ENCODE data around the gene THOC2.
"Not testable (repeated sequence)": the region's sequence is repeated elsewhere in the genome, so short reads cannot be mapped to it uniquely, and the experiment has no call there.

Gene THOC2

DNA sequence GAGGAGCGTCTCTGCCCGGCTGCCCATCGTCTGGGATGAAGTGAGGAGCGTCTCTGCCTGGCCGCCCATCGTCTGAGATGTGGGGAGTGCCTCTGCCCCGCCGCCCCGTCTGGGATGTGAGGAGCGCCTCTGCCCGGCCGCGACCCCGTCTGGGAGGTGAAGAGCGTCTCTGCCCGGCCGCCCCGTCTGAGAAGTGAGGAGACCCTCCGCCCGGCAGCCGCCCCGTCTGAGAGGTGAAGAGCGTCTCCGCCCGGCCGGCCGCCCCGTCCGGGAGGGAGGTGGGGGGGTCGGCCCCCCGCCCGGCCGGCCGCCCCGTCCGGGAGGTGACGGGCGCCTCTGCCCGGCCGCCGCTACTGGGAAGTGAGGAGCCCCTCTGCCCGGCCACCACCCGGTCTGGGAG, 1.2 kb upstream of the THOC2 start:
- not testable (repeated sequence) for H3K4me3 ChIP-seq (ENCODE audit: low read depth, low read length); H3K27ac ChIP-seq (ENCODE audit: low read depth, low read length); H2AFZ ChIP-seq (ENCODE audit: low read length, unreplicated experiment); H3K36me3 ChIP-seq (ENCODE audit: insufficient read depth, low read length); H3K27me3 ChIP-seq (ENCODE audit: insufficient read depth, low read length)
- H3K4me1 ChIP-seq (ENCODE audit: control insufficient read depth, insufficient read depth, low read length, unreplicated experiment): peaks cover 17% of the 10 kb centered on the region
- H3K79me2 ChIP-seq (ENCODE audit: control insufficient read depth, insufficient read depth, low read length, unreplicated experiment): peaks cover 37% of the 10 kb centered on the region

GRCh38 chrX:123731987-123732669, 724 bp downstream of the THOC2 start:
- Histone ChIP-seq H3K79me2 (ENCODE audit: control insufficient read depth, insufficient read depth, low read length, unreplicated experiment) (peaks cover 54% of the 10 kb centered on the region), H3K4me3 (ENCODE audit: low read depth, low read length) (peak overlapping the region; percentile 98), H2AFZ (ENCODE audit: low read length, unreplicated experiment) (peak overlapping the region; percentile 68), H3K27me3 (ENCODE audit: insufficient read depth, low read length) (no peaks in the 10 kb centered on the region), H3K4me1 (ENCODE audit: control insufficient read depth, insufficient read depth, low read length, unreplicated experiment) (peaks cover 17% of the 10 kb centered on the region), H3K36me3 (ENCODE audit: insufficient read depth, low read length) (no peaks in the 10 kb centered on the region), H3K27ac (ENCODE audit: low read depth, low read length) (peak overlapping the region; percentile 88)

GRCh38 chrX:123731258-123731986, 1.4 kb downstream of the THOC2 start:
- Histone ChIP-seq H3K36me3 (ENCODE audit: insufficient read depth, low read length) (no peaks in the 10 kb centered on the region), H3K4me1 (ENCODE audit: control insufficient read depth, insufficient read depth, low read length, unreplicated experiment) (peaks cover 12% of the 10 kb centered on the region), H3K4me3 (ENCODE audit: low read depth, low read length) (peak overlapping the region; percentile 98)

DNA sequence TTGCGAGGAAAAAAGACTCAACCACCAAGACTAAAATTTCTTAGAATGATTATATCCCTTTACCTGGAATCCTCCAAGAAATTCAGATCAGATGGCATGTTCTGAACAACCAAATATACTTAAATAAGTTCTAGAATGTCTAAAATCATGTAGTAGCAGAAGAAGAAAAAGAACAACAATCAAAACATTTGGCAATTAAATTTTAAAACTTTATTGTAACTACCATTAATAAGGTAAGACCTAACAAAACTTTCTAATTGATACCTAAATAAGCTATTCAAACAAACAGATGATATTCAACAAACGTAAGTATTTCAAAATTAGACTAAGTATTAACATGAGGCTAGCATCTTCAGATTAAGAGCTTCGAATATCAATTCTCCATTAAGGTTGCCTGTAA, 4.3 kb downstream of the THOC2 start:
- Histone ChIP-seq H3K4me3 (ENCODE audit: low read depth, low read length) (no peak overlapping the region), H3K79me2 (ENCODE audit: control insufficient read depth, insufficient read depth, low read length, unreplicated experiment) (peaks cover 88% of the 10 kb centered on the region), H2AFZ (ENCODE audit: low read length, unreplicated experiment) (no peak overlapping the region), H3K4me1 (ENCODE audit: control insufficient read depth, insufficient read depth, low read length, unreplicated experiment) (peaks cover 10% of the 10 kb centered on the region), H3K27ac (ENCODE audit: low read depth, low read length) (no peak overlapping the region), H3K27me3 (ENCODE audit: insufficient read depth, low read length) (no peaks in the 10 kb centered on the region), H3K36me3 (ENCODE audit: insufficient read depth, low read length) (no peaks in the 10 kb centered on the region)

More at GRCh38 chrX:123731258-123731986, 1.4 kb downstream of the THOC2 start:
- Histone ChIP-seq H3K79me2 (ENCODE audit: control insufficient read depth, insufficient read depth, low read length, unreplicated experiment) (peaks cover 60% of the 10 kb centered on the region), H3K27ac (ENCODE audit: low read depth, low read length) (peak overlapping the region; percentile 88), H3K27me3 (ENCODE audit: insufficient read depth, low read length) (no peaks in the 10 kb centered on the region), H2AFZ (ENCODE audit: low read length, unreplicated experiment) (no peak overlapping the region)

DNA sequence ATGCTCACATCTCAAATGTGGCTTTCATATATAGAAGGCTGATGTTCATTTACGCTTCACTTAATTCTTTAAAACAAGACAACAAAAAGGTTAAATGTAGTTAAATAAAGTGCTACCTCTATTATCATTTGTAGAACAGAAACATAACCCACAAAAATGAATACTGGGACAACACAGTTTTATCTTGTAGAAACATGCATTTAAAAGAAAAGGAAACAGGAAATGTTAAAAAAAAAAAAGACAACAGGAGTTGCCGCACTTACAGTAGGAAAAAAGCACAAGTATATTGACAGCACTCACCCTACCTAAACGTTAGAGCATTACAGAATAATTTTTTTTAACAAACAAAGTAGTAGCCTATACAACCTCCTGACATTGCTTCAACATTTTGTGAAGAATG, 4.8 kb downstream of the THOC2 start:
- Histone ChIP-seq H2AFZ (ENCODE audit: low read length, unreplicated experiment) (no peak overlapping the region), H3K27me3 (ENCODE audit: insufficient read depth, low read length) (no peaks in the 10 kb centered on the region), H3K27ac (ENCODE audit: low read depth, low read length) (no peak overlapping the region)

DNA sequence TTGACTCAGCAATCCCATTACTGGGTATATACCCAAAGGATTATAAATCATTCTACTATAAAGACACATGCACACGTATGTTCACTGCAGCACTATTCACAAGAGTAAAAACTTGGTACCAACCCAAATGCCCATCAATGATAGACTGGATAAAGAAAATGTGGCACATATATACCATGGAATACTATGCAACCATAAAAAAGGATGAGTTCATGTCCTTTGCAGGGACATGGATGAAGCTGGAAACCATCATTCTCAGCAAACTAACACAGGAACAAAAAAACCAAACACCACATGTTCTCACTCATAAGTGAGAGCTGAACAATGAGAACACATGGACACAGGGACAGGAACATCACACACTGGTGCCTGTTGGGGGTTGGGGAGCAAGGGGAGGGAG, 10.7 kb downstream of the THOC2 start:
- not testable (repeated sequence) for H3K27me3 ChIP-seq (ENCODE audit: insufficient read depth, low read length); H3K36me3 ChIP-seq (ENCODE audit: insufficient read depth, low read length); H3K4me1 ChIP-seq (ENCODE audit: control insufficient read depth, insufficient read depth, low read length, unreplicated experiment); H3K4me3 ChIP-seq (ENCODE audit: low read depth, low read length); H2AFZ ChIP-seq (ENCODE audit: low read length, unreplicated experiment); H3K27ac ChIP-seq (ENCODE audit: low read depth, low read length)
- peaks cover 86% of the 10 kb centered on the region for H3K79me2 ChIP-seq (ENCODE audit: control insufficient read depth, insufficient read depth, low read length, unreplicated experiment)

More for the DNA sequence above, 4.8 kb downstream of the THOC2 start:
- Histone ChIP-seq H3K79me2 (ENCODE audit: control insufficient read depth, insufficient read depth, low read length, unreplicated experiment) (peaks cover 93% of the 10 kb centered on the region), H3K4me1 (ENCODE audit: control insufficient read depth, insufficient read depth, low read length, unreplicated experiment) (peaks cover 10% of the 10 kb centered on the region), H3K4me3 (ENCODE audit: low read depth, low read length) (no peak overlapping the region), H3K36me3 (ENCODE audit: insufficient read depth, low read length) (no peaks in the 10 kb centered on the region)

GRCh38 chrX:123720486-123720885, 12.4 kb downstream of the THOC2 start:
- H3K4me3 ChIP-seq (ENCODE audit: low read depth, low read length): no peak overlapping the region
- H3K4me1 ChIP-seq (ENCODE audit: control insufficient read depth, insufficient read depth, low read length, unreplicated experiment): no peaks in the 10 kb centered on the region
- no peaks in the 10 kb centered on the region for H3K36me3 ChIP-seq (ENCODE audit: insufficient read depth, low read length)
- peaks cover 81% of the 10 kb centered on the region for H3K79me2 ChIP-seq (ENCODE audit: control insufficient read depth, insufficient read depth, low read length, unreplicated experiment)
- H3K27me3 ChIP-seq (ENCODE audit: insufficient read depth, low read length): no peaks in the 10 kb centered on the region
- no peak overlapping the region for H2AFZ ChIP-seq (ENCODE audit: low read length, unreplicated experiment)
- H3K27ac ChIP-seq (ENCODE audit: low read depth, low read length): no peak overlapping the region

DNA sequence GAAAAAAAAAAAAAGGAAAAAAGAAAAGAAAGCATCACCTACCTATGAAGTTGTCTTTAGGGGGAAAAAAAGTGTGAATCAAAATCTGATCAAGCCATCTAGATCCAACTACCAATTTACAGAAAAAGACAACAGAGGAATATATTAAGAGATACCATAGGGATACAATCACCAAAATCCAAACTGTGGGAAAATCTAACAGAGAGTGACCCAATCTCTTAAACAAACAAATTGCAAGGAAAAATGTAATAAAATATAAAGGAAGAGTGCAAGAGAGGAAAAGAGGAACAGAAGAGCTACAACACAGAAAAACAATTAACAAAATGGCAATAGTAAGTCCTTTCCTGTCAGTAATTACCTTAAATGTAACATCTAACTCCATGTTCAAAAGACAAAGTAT, 19.0 kb downstream of the THOC2 start:
- no peaks in the 10 kb centered on the region for H3K4me1 ChIP-seq (ENCODE audit: control insufficient read depth, insufficient read depth, low read length, unreplicated experiment)
- 0 out of 2 replicates have a peak, but pooled peaks cover 5% of the 10 kb centered on the region for H3K36me3 ChIP-seq (ENCODE audit: insufficient read depth, low read length)
- H2AFZ ChIP-seq (ENCODE audit: low read length, unreplicated experiment): no peak overlapping the region
- no peak overlapping the region for H3K4me3 ChIP-seq (ENCODE audit: low read depth, low read length)
- H3K27me3 ChIP-seq (ENCODE audit: insufficient read depth, low read length): no peaks in the 10 kb centered on the region
- peaks cover 67% of the 10 kb centered on the region for H3K79me2 ChIP-seq (ENCODE audit: control insufficient read depth, insufficient read depth, low read length, unreplicated experiment)
- no peak overlapping the region for H3K27ac ChIP-seq (ENCODE audit: low read depth, low read length)

DNA sequence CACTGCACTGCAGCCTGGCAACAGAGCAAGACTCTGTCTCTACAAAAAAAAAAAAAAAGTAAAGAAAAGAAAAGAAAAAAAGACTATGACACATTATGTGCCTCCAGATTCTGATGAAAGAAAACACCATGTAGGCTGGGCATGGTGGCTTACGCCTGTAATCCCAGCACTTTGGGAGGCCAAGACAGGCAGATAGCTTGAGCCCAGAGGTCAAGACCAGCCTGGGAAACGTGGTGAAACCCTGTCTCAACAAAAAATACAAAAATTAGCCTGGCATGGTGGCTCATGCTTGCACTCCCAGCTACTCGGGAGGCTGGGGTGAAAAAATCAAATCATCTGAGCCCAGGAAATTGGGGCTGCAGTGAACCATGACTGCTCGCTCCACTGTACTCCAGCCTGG, 19.4 kb downstream of the THOC2 start:
- H3K4me1 ChIP-seq (ENCODE audit: control insufficient read depth, insufficient read depth, low read length, unreplicated experiment): no peaks in the 10 kb centered on the region
- H3K27ac ChIP-seq (ENCODE audit: low read depth, low read length): no peak overlapping the region
- H3K36me3 ChIP-seq (ENCODE audit: insufficient read depth, low read length): 0 out of 2 replicates have a peak, but pooled peaks cover 5% of the 10 kb centered on the region
- no peak overlapping the region for H2AFZ ChIP-seq (ENCODE audit: low read length, unreplicated experiment)
- H3K79me2 ChIP-seq (ENCODE audit: control insufficient read depth, insufficient read depth, low read length, unreplicated experiment): peaks cover 68% of the 10 kb centered on the region
- H3K27me3 ChIP-seq (ENCODE audit: insufficient read depth, low read length): no peaks in the 10 kb centered on the region
- no peak overlapping the region for H3K4me3 ChIP-seq (ENCODE audit: low read depth, low read length)

DNA sequence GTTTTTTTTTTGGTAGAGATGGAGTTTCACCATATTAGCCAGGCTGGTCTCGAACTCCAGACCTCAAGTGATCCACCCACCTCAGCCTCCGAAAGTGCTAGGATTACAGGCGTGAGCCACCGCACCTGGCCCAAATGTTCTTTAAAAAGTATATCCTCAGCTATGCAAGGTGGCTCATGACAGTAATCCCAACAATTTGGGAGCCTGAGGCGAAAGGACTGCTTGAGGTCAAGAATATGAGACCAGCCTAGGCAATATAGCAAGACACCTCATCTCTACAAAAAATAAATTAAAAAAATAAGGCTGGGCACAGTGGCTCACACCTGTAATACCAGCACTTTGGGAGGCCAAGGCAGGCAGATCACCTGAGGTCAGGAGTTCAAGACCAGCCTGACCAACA, 21.7 kb downstream of the THOC2 start:
- H2AFZ ChIP-seq (ENCODE audit: low read length, unreplicated experiment); H3K27me3 ChIP-seq (ENCODE audit: insufficient read depth, low read length); H3K27ac ChIP-seq (ENCODE audit: low read depth, low read length); H3K36me3 ChIP-seq (ENCODE audit: insufficient read depth, low read length); H3K4me1 ChIP-seq (ENCODE audit: control insufficient read depth, insufficient read depth, low read length, unreplicated experiment); H3K4me3 ChIP-seq (ENCODE audit: low read depth, low read length): not testable (repeated sequence)
- H3K79me2 ChIP-seq (ENCODE audit: control insufficient read depth, insufficient read depth, low read length, unreplicated experiment): peaks cover 62% of the 10 kb centered on the region

DNA sequence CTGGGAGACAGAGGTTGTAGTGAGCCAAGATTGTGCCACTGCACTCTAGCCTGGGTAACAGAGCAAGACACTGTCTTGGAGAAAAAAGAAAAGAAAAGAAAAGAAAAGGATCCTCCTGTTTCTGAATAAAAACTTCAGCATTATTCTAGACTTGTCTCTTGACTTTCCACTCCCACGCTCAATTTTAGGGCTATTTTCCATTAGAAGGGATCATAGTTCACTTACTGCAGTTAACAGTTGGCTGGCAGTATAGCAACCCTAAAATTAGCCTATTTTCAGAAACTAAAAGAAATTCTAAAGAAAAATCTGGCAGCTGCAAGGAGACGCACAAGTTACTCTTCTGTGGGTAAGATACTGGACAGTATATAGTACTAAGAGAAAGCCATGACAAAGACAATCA, 28.1 kb downstream of the THOC2 start:
- H3K36me3 ChIP-seq (ENCODE audit: insufficient read depth, low read length): no peaks in the 10 kb centered on the region
- H3K79me2 ChIP-seq (ENCODE audit: control insufficient read depth, insufficient read depth, low read length, unreplicated experiment): peaks cover 27% of the 10 kb centered on the region
- no peaks in the 10 kb centered on the region for H3K4me1 ChIP-seq (ENCODE audit: control insufficient read depth, insufficient read depth, low read length, unreplicated experiment)
- no peak overlapping the region for H3K27ac ChIP-seq (ENCODE audit: low read depth, low read length)
- no peak overlapping the region for H3K4me3 ChIP-seq (ENCODE audit: low read depth, low read length)
- no peak overlapping the region for H2AFZ ChIP-seq (ENCODE audit: low read length, unreplicated experiment)
- no peaks in the 10 kb centered on the region for H3K27me3 ChIP-seq (ENCODE audit: insufficient read depth, low read length)
